GM11168 (cell line): ENCODE measurements around the gene FAM76A.
"Not testable (repeated sequence)": the region's sequence is repeated elsewhere in the genome, so short reads cannot be mapped to it uniquely, and the experiment has no call there.

Experiments
- in situ Hi-C: fragments of 300-500 bp; cut with MboI; formaldehyde crosslinking; loops from one replicate; pipeline ENCODE4 v1.12.0; 2022; ENCODE audit warnings: low sequenced_read_pairs; ENCODE audit not compliant: unreplicated experiment

FAM76A gene

DNA sequence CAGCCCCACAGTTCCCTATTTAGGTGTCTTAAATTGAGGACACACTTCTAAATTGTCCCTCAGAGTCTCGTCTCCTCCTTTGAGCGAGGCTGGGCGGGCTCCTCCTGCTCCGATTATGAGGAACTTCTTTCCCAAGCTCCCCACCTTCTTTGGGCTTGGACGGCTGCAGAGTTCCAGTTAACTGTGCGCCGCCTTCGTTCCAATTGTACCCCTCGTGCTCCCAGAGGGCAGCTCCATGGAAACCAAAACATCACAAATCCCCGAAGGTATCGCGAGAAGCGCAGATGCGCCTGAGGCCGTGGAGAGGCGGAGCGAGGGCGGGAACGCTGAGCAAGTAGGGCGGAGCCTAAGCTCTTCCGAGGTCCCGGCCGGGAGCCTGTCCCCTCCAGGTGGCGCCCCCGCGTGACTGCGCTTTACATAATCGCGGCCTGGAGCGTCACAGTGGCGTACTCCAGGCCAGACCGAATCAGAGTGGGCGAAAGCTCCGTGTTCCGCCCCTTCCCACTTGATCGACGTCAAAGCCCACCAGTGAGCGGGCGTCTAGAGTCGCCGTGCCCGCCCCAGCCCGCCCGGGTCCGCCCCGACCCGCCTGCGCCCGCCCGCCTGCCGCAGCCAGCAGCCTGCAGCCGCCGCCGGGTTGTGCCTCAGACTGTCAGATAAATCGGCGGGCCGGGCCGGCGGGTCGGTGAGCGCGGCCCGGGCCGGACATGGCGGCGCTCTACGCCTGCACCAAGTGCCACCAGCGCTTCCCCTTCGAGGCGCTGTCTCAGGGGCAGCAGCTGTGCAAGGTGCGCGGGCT is at the start of gene FAM76A:
TSS of gene FAM76A (plus strand) at position 588 of the 799 bp plus-strand sequence. CDS start at position 708, 120 bp downstream.
- in situ Hi-C loops = no loop called here

DNA sequence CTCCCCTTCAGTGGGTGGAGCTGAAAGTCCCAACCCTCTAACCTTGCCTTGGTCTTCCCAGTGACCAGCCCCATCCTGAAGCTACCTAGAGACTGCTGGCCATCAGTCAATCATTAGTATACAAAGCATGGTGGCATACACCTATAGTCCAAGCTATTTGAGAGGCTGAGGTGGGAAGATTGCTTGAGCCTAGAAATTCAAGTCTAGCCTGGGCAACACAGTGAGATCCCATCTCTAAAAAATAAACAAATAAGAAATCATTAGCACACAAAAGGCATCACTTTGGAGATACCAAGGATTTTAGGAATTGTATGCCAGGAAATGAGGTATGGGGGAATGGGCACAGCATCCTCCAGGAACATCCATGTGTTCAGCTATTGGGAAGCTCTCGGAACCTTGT is 49.4 kb upstream of the FAM76A start:
- in situ Hi-C loops = no loop called here

DNA sequence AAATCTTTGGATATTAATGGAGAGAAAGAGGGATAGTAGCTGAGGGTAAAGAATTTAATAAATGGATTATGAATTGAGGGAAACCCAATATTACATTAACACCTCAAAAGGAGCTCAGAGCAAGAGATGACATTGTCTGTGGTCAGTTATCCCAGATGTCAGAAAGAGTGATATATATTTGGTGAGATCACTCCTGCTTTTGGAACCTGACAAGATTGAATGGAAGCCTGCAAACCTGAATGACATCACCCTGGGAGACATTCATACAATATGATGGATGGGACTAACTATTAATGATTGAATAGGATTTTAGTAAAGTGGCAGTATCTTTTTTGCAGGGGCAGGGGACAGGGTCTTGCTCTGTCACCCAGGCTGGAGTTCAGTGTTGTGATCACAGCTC is 47.0 kb upstream of the FAM76A start:
- in situ Hi-C loops = no loop called here

- in situ Hi-C loops = not testable (repeated sequence)
These were observed 45.5 kb upstream of the FAM76A start for GRCh38 chr1:27680225-27680791.

- in situ Hi-C loops = not testable (repeated sequence)
These were observed 44.2 kb upstream of the FAM76A start for GRCh38 chr1:27681580-27681979.

DNA sequence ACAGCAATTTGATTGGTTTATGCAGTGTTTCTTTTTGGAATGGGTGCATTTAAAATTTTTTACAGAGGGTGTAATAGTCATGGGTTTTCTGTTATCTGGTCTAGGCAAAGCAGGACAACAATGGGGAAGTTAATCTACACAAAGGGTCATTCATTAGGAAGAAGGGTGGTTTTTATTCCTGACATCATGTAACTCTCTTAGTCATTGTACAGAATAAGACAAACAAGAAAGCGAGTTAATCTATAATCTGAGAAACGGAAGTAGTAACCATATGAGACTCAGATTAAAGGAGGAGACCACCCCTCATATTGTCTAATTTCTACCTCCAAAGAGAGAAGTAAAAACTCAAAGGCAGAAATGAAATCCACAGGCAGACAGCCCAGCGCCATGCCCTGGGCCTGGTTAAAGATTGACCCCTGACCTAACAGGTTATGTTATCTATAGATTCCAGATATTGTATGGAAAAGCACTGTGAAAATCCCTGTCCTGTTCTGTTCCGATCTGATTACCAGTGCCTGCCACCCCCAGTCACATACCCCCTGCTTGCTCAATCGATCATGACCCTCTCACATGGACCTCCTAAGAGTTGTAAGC is 43.3 kb upstream of the FAM76A start:
- in situ Hi-C loops = no loop called here

- in situ Hi-C loops = no loop called here
These were observed 41.6 kb upstream of the FAM76A start for GRCh38 chr1:27684176-27684575.

DNA sequence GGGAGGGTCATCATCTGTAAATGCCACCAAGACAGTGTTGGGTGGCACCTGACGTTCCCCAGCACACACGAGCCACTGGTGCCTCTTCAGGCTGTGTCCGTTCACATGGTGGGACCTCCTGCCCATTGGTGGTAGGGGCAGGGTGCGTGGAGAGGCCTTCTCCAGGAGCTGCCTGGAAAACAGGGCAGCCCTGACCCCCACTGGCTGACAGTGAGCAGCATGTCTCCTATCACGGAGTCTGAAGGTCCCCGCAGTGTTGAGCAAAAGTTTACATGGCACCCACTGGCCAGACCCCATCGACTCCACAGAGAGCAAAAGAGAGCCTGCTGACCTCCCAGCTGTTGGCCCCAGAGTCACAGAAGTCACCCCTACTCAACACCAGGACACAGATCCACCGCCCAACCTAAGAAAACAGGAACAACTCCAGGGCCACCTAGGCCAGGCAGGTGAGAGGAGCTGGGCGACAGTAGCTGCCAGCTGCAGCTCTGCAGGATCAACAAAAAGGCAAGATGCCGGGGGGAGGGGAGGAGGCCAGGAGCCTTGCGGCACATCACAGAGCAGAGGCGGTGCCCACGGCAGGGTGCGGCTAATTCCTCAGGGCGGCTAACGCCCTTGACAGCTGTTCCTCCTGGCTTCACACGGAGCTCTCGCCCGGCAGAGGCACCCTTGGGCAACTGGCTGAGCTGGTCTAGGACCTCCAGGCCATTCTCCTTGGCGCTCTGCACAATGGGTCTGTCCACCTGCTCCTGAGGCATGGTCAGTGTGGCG is 39.4 kb upstream of the FAM76A start:
- in situ Hi-C loops = no loop called here

GRCh38 chr1:27687906-27688305 is 37.9 kb upstream of the FAM76A start:
- in situ Hi-C loops = no loop called here

DNA sequence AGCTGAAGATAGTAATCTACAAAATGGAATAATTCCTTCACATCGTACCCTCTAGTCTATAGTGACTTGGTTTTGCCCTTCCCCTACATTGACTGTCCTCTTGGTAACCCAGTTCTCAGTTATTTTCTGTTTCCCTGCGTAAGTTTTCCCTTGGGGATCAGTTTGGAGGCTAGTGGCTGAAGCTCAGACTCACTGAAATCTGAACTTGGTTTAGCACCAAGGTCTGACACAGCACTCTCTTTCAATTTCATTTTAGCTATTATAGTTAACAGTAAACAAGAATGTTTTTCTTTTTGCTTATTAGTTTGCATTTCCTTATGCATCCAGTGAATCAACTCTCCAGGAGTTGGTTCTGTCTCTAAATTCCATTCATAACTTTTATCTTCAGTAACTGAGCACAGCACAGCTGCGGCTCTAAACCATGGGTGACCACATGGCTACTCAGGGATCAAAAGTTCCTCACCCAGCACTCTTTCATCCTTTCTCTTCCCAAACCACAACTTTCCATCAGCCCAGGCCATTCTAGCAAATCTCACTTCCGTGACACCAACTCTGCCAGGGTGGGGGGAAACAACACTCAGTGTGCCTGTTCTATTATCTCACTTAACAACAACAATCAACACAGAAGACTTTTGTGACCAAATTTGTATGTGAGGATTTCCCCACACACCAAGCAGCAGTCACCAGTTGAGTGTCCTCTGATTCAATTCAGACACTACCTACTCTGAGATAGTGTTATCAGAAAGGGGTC is 36.2 kb upstream of the FAM76A start:
- in situ Hi-C loops = no loop called here

DNA sequence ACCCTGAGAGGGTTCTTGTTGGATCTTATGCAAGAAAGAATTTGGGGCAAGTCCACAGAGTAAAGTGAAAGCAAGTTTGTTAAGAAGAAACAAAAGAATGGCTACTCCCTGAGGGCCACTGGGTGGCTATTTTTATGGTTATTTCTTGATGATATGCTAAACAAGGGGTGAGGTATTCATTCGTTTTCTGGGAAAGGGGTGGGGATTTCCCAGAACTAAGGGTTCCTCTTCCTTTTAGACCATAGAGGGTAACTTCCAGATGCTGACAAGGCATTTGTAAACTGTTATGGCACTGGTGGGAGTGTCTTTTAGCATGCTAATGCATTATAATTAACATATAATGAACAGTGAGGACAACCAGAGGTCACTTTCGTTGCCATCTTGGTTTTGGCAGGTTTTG is 35.6 kb upstream of the FAM76A start:
- in situ Hi-C loops = no loop called here

DNA sequence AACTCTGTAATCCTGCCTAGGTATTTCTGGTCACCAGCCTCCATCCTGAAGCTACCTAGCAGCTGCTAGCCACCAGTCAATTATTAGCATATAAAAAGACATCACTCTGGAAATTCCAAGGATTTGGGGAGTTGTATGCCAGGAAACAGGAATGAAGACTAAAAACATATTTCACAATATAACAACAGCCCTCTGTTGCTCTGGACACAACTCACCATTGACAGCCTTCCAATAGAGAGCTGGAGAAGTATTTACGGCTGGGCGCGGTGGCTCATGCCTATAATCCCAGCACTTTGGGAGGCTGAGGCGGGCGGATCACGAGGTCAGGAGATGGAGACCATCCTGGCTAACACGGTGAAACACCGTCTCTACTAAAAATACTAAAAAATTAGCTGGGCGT is 28.9 kb upstream of the FAM76A start:
- in situ Hi-C loops = not testable (repeated sequence)

- in situ Hi-C loops = no loop called here
These were observed 20.8 kb upstream of the FAM76A start for GRCh38 chr1:27704958-27705357.

DNA sequence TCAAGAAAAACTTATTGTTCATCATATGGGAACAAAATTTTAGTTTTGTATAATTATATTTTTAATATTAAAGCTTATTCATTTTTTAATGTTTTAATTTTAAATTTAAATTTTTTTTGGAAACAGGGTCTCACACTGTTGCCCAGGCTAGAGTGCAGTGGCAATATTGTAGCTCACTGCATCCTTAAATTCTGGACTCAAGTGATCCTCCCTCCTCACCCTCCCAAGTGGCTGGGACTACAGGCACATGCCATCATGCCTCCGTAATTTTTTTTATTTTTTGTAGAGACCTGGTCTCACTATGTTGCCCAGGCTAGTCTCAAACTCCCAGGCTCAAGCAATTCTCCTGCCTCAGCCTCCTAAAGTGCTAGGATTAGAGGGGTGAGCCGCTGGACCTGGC is 20.2 kb upstream of the FAM76A start:
- in situ Hi-C loops = no loop called here

DNA sequence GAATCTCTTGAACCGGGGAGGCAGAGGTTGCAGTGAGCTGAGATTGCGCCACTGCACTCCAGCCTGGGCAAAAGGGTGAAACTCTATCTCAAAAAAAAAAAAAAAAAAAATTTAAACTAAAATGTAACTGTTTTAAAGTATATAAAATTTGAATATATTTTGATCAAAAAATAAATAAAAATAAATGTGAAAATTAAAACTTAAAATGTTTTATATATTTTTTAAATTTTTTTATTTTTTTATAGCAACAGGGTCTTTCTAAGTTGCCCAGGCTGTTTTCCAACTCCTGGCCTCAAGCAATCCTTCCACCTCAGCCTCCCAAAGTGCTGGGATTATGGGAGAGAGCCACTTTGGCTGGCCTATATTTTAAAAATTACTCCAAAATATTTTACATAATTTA is 15.2 kb upstream of the FAM76A start:
- in situ Hi-C loops = no loop called here

DNA sequence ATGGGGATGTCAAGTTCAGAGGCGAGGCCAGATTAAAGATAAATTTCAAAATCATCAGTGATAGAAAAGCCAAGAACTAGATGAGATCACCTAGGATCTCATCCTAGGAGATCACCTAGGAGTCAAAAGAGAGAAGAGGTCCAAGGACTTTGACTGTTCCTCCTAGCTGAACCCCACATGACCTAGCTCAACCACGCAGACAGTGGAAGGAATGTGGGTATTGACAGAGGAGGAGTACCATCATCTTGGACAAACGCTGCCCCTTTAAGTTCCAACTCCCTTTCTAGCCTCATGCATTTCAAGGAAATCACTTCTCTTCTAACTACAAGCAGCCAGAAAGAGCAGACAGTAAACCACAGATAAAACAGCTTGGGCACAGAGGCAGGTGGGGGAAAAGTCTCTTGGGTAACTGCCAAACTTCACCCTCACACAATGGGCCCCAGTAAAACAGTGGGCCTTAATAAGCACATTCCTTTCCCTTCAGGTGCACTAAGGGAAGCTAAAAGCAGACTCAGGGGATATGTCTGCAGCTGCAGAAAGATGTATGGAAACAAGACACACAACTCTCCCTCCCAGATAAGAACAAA is 12.5 kb upstream of the FAM76A start:
- in situ Hi-C loops = no loop called here

DNA sequence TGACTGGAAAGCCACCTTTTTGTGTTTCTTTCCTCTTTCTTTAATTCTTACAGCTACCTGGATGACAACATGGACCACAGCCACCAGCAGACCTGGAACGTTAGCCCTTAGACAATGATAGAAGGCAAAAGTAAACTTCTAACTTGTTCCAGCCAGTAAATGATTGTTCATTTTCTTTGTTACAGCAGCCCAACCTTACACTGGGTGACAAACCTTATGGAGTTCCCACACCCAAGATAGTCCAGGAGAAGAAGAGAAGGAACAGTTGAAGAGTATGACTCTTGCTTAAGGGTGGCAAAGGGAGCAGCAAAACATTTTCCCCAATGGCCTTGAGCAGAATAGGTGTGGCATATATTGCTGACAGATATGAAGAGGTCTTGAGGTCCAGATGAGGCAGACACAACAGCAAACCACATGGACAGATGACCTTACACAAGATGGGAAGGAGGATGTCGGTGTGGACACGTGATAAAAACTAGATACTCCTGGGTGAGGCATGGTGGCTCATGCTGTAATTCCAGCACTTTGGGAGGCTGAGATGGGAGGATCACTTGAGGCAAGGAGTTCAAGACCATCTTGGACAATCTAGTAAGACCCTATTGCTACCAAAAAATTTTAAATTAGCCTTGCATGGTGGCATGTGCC is 11.8 kb upstream of the FAM76A start:
- in situ Hi-C loops = no loop called here

GRCh38 chr1:27716262-27716895 is 9.4 kb upstream of the FAM76A start:
- in situ Hi-C loops = no loop called here
